SK-N-SH (cell line): Measurements from ENCODE around the gene ENTPD8. TPM values are rescaled to one million over a fixed set of nuclear protein-coding genes. Genes with fewer than 3 reads are reported as not detected.

Experiments
- CTCF ChIA-PET: fragments of 300-600, 350-600 bp; formaldehyde crosslinking; extraction: SDS; loops from one replicate; lab custom pipeline; 2021; lab: Yijun Ruan, JAX
- POLR2A ChIA-PET: fragments of 350-600 bp; sonication (Branson Sonifier 250); formaldehyde crosslinking; extraction: SDS; loops from one replicate; lab custom pipeline; 2020; ENCODE audit warnings: antibody characterized with exemption, inconsistent platforms; lab: Yijun Ruan, JAX
- DNase-seq: peaks from one replicate; pipeline ENCODE4 v3.0.0; 2012
- H2AFZ ChIP-seq: fragments of 200-600 bp; sonication (generic); 2 replicates; pipeline ENCODE4 v1.8.1; 2016; ENCODE audit warnings: antibody characterized with exemption, mild to moderate bottlenecking, low read depth
- H3F3A ChIP-seq: fragments of 200-600 bp; sonication (generic); replicated peaks from 2 replicates; pipeline ENCODE3; 2016; ENCODE audit warnings: antibody characterized with exemption, mild to moderate bottlenecking; ENCODE audit not compliant: insufficient read depth
- H3K27ac ChIP-seq, 2 experiments: fragments of 200-500 bp in 1 of 2; fragments of 200-600 bp in 1 of 2; sonication (Bioruptor generic) in 1 of 2; sonication (generic), shearing (Covaris generic) in 1 of 2; 2 replicates each; pipeline versions ENCODE4 v1.5.1 to v1.6.1; 2014 to 2016; ENCODE audit warnings: low read depth in 2 of 2, inconsistent platforms in 1 of 2, low read length in 1 of 2, mild to moderate bottlenecking in 1 of 2, mixed read lengths in 1 of 2
- H3K27me3 ChIP-seq: fragments of 200-600 bp; sonication (generic), shearing (Covaris generic); 2 replicates; pipeline ENCODE4 v1.6.1; 2016; ENCODE audit warnings: mixed run types; ENCODE audit not compliant: insufficient read depth
- H3K36me3 ChIP-seq, 2 experiments: fragments of 200-500 bp in 1 of 2; fragments of 200-600 bp in 1 of 2; sonication (Bioruptor generic) in 1 of 2; sonication (generic) in 1 of 2; replicated peaks in 1 of 2; 2 replicates each; pipeline versions ENCODE3 to v1.5.1; 2014 to 2016; ENCODE audit warnings: low read length in 1 of 2, mild to moderate bottlenecking in 1 of 2; ENCODE audit not compliant: insufficient read depth in 2 of 2, control insufficient read depth in 1 of 2
- H3K4me1 ChIP-seq, 2 experiments: fragments of 200-500 bp in 1 of 2; fragments of 200-600 bp in 1 of 2; sonication (Bioruptor generic) in 1 of 2; sonication (generic), shearing (Covaris generic) in 1 of 2; 2 replicates each; pipeline versions ENCODE4 v1.5.1 to v1.6.1; 2014 to 2016; ENCODE audit warnings: low read depth in 1 of 2, low read length in 1 of 2, mixed run types in 1 of 2; ENCODE audit not compliant: insufficient read depth in 2 of 2, control insufficient read depth in 1 of 2
- H3K4me2 ChIP-seq: fragments of 200-600 bp; sonication (generic), shearing (Covaris generic); 2 replicates; pipeline ENCODE4 v1.6.1; 2017; ENCODE audit warnings: mixed run types
- H3K4me3 ChIP-seq, 2 experiments: fragments of 200-500 bp in 1 of 2; fragments of 200-600 bp in 1 of 2; sonication (Bioruptor generic) in 1 of 2; sonication (generic), shearing (Covaris generic) in 1 of 2; 2 replicates each; pipeline versions ENCODE4 v1.5.1 to v1.8.1; 2014 to 2016; ENCODE audit warnings: low read depth in 2 of 2, inconsistent platforms in 1 of 2, low read length in 1 of 2, mild to moderate bottlenecking in 1 of 2, mixed read lengths in 1 of 2, moderate library complexity in 1 of 2
- H3K79me2 ChIP-seq: fragments of 200-600 bp; sonication (generic); 2 replicates; pipeline ENCODE4 v1.8.1; 2017; ENCODE audit warnings: mild to moderate bottlenecking; ENCODE audit not compliant: insufficient read depth
- H3K9ac ChIP-seq: fragments of 200-600 bp; sonication (generic); 2 replicates; pipeline ENCODE4 v1.6.1; 2017; ENCODE audit warnings: mixed run types
- H3K9me2 ChIP-seq: fragments of 200-600 bp; sonication (generic); 2 replicates; pipeline ENCODE4 v1.6.1; 2017; ENCODE audit warnings: mixed run types
- H3K9me3 ChIP-seq: fragments of 200-600 bp; sonication (generic); 2 replicates; pipeline ENCODE4 v1.6.1; 2017; ENCODE audit warnings: mixed run types, mild to moderate bottlenecking, moderate library complexity
- H4K20me1 ChIP-seq: fragments of 200-600 bp; sonication (generic); 2 replicates; pipeline ENCODE4 v1.6.1; 2017; ENCODE audit warnings: mild to moderate bottlenecking, mixed run types; ENCODE audit not compliant: insufficient read depth
- GABPA ChIP-seq: IDR thresholded peaks from 2 replicates; pipeline ENCODE4 v1.4.0; 2012; ENCODE audit warnings: low read depth, mild to moderate bottlenecking
- JUND ChIP-seq: IDR thresholded peaks from 2 replicates; pipeline ENCODE4 v1.4.0; 2012
- MEF2A ChIP-seq: IDR thresholded peaks from 2 replicates; pipeline ENCODE4 v1.4.0; 2012; ENCODE audit warnings: low read depth, borderline replicate concordance
- NRF1 ChIP-seq: IDR thresholded peaks from 2 replicates; pipeline ENCODE4 v1.6.1; 2012; ENCODE audit warnings: low read depth, mild to moderate bottlenecking, low read length
- POLR2AphosphoS5 ChIP-seq: IDR thresholded peaks from 2 replicates; pipeline ENCODE4 v1.6.1; 2012; ENCODE audit warnings: low read depth, low read length
- RAD21 ChIP-seq: IDR thresholded peaks from 2 replicates; pipeline ENCODE4 v1.6.1; 2012; ENCODE audit warnings: mild to moderate bottlenecking, low read length
- RCOR1 ChIP-seq: fragments of 150-350 bp; IDR thresholded peaks from 2 replicates; pipeline ENCODE4 v1.6.1; 2017; ENCODE audit warnings: antibody characterized with exemption, low read length
- TAF1 ChIP-seq: IDR thresholded peaks from 2 replicates; pipeline ENCODE4 v1.6.1; 2012; ENCODE audit warnings: low read depth, mild to moderate bottlenecking, low read length, moderate library complexity, borderline replicate concordance
- TEAD4 ChIP-seq: IDR thresholded peaks from 2 replicates; pipeline ENCODE4 v1.4.0; 2012; ENCODE audit warnings: mild to moderate bottlenecking, borderline replicate concordance; ENCODE audit not compliant: insufficient read depth
- YY1 ChIP-seq: IDR thresholded peaks from 2 replicates; pipeline ENCODE4 v1.4.0; 2012; ENCODE audit warnings: low read depth, mild to moderate bottlenecking
- WGBS: methylation state at CpG from one replicate; pipeline ENCODE4 v1.1.6; 2017; ENCODE audit warnings: low lambda C conversion rate; 5-methylcytosine and 5-hydroxymethylcytosine counted together
- polyA plus RNA-seq, 3 experiments: library from polyadenylated mRNA; depleted of rRNA; stranded (reverse); fragments of >200 nt; gene quantifications; 2 replicates each; pipeline ENCODE4 v1.2.3, GENCODE V29; 2012
- TF ChIP-seq, protein P1 (sequence below): IDR thresholded peaks from 2 replicates; pipeline ENCODE4 v1.6.1; 2012; ENCODE audit warnings: mild to moderate bottlenecking, low read depth, low read length, moderate library complexity
- TF ChIP-seq, protein P2 (sequence below): IDR thresholded peaks from 2 replicates; pipeline ENCODE4 v1.4.0; 2012; ENCODE audit warnings: low read depth, borderline replicate concordance
- TF ChIP-seq, protein P3 (sequence below): fragments of 200-600 bp; sonication (generic); IDR thresholded peaks from 2 replicates; pipeline ENCODE4 v1.6.1; 2017; ENCODE audit warnings: antibody characterized with exemption, mild to moderate bottlenecking, moderate library complexity

The ENTPD8 gene
- polyA plus RNA-seq, 1 of the 3 experiments (the other 2 are of a cell fraction), result 0.30 TPM

DNA sequence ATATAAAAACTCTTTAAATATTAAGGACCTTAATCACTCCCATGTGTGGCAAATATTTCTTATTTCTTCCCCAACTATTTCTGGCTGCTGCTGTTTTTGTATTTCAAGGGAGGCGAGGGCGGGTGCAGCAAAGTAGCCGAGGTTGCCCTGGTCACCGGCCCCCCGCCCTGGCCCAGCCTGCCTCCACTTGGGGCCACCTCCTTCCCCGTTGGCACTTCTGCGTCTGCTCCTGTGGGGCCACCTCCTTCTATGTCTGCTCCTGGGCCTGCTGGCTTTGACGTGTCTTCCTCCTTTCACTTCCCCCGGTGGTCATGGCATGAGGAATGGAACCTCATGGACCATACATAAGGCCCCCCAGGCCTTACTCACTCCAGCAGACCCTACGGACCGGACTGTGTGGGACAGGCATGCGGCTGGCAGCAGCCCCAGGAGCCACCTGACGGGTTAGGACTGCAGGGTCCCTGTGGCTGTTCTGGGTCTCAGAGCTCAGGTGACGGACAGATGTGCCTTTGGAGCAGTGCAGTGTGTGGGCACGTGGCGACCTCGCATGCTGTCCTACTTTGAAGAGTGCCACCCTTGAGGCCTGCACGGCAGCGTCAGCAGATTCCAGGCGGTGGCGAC, 5.8 kb upstream of the ENTPD8 start:
- Histone ChIP-seq H3K79me2 (no peaks in the 10 kb centered on the region), H3K27ac (no peak overlapping the region), H3K9ac (no peak overlapping the region), H3K9me3 (no peaks in the 10 kb centered on the region), H4K20me1 (no peaks in the 10 kb centered on the region), H3K4me1 (peaks cover 0 to 7% of the 10 kb centered on the region in 2 experiments; a peak in 2 of 4 replicates), H3K27me3 (peaks cover 4% of the 10 kb centered on the region; the same call in 1 of the 2 replicates), H3K4me3 (no peak overlapping the region), H3K36me3 (peaks cover 3 to 11% of the 10 kb centered on the region in 2 experiments)
- CTCF ChIA-PET, result interaction anchor here (0.7 to 7.0 kb wide), 6 partner anchors 9 to 160 kb away, joined by 4 to 53 read pairs (median 6); partner anchors contain the start of genes EXD3 and NOXA1
- TF ChIP-seq TEAD4 (no peak), YY1 (no peak), GABPA (no peak), JUND (no peak)
- TF ChIP-seq, protein P1, sequence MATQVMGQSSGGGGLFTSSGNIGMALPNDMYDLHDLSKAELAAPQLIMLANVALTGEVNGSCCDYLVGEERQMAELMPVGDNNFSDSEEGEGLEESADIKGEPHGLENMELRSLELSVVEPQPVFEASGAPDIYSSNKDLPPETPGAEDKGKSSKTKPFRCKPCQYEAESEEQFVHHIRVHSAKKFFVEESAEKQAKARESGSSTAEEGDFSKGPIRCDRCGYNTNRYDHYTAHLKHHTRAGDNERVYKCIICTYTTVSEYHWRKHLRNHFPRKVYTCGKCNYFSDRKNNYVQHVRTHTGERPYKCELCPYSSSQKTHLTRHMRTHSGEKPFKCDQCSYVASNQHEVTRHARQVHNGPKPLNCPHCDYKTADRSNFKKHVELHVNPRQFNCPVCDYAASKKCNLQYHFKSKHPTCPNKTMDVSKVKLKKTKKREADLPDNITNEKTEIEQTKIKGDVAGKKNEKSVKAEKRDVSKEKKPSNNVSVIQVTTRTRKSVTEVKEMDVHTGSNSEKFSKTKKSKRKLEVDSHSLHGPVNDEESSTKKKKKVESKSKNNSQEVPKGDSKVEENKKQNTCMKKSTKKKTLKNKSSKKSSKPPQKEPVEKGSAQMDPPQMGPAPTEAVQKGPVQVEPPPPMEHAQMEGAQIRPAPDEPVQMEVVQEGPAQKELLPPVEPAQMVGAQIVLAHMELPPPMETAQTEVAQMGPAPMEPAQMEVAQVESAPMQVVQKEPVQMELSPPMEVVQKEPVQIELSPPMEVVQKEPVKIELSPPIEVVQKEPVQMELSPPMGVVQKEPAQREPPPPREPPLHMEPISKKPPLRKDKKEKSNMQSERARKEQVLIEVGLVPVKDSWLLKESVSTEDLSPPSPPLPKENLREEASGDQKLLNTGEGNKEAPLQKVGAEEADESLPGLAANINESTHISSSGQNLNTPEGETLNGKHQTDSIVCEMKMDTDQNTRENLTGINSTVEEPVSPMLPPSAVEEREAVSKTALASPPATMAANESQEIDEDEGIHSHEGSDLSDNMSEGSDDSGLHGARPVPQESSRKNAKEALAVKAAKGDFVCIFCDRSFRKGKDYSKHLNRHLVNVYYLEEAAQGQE, result no peak
- TF ChIP-seq, protein P2, sequence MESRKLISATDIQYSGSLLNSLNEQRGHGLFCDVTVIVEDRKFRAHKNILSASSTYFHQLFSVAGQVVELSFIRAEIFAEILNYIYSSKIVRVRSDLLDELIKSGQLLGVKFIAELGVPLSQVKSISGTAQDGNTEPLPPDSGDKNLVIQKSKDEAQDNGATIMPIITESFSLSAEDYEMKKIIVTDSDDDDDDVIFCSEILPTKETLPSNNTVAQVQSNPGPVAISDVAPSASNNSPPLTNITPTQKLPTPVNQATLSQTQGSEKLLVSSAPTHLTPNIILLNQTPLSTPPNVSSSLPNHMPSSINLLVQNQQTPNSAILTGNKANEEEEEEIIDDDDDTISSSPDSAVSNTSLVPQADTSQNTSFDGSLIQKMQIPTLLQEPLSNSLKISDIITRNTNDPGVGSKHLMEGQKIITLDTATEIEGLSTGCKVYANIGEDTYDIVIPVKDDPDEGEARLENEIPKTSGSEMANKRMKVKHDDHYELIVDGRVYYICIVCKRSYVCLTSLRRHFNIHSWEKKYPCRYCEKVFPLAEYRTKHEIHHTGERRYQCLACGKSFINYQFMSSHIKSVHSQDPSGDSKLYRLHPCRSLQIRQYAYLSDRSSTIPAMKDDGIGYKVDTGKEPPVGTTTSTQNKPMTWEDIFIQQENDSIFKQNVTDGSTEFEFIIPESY, result no peak
- TF ChIP-seq, all 33 proteins: peak for 0
- Histone ChIP-seq H3K4me2 (no peak overlapping the region), H2AFZ (no peak overlapping the region), H3K9me2 (no peaks in the 10 kb centered on the region), H3F3A (peaks cover 7% of the 10 kb centered on the region)
- no peak for DNase-seq
- WGBS, result 90% methylated on average over 18 of the region's 21 CpGs
- POLR2A ChIA-PET, result no interaction called here

DNA sequence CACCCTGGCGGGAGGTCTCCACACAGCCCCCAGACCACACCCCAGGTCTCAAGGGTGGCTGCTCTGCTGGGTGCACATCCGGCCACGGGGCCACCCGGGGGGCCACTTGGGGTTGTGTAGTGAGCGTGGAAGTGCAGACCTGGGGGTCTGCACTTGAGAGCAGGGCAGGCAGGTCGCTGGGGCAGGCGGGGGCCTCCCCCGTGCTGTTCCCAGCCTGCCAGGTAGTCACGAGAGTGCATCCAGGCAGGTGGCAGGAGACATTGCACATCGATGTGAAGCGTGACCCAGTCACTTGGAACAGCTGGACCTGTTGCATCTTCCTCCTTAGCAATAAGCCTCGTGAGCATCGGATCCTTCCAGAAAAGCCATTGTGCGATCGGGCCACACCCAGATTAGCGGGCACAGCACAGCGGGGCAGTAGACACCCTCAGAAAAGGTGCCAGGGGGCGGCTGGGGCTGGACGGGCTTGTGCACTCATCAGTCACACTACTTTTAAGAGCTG, 4.8 kb upstream of the ENTPD8 start:
- H2AFZ ChIP-seq, result no peak overlapping the region
- H3K4me1 ChIP-seq, result peaks cover 0 to 10% of the 10 kb centered on the region in 2 experiments; a peak in 2 of 4 replicates
- H3K9me3 ChIP-seq, result no peaks in the 10 kb centered on the region
- TF ChIP-seq, protein P2, result no peak
- TF ChIP-seq YY1, result no peak
- TF ChIP-seq MEF2A, result no peak
- TF ChIP-seq JUND, result no peak
- no peak for TF ChIP-seq NRF1
- TF ChIP-seq POLR2AphosphoS5, result no peak
- TF ChIP-seq RCOR1, result no peak
- TF ChIP-seq RAD21, result no peak
- TF ChIP-seq, protein P3, sequence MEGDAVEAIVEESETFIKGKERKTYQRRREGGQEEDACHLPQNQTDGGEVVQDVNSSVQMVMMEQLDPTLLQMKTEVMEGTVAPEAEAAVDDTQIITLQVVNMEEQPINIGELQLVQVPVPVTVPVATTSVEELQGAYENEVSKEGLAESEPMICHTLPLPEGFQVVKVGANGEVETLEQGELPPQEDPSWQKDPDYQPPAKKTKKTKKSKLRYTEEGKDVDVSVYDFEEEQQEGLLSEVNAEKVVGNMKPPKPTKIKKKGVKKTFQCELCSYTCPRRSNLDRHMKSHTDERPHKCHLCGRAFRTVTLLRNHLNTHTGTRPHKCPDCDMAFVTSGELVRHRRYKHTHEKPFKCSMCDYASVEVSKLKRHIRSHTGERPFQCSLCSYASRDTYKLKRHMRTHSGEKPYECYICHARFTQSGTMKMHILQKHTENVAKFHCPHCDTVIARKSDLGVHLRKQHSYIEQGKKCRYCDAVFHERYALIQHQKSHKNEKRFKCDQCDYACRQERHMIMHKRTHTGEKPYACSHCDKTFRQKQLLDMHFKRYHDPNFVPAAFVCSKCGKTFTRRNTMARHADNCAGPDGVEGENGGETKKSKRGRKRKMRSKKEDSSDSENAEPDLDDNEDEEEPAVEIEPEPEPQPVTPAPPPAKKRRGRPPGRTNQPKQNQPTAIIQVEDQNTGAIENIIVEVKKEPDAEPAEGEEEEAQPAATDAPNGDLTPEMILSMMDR, result no peak
- no peak for TF ChIP-seq TAF1
- ChIA-PET CTCF (interaction anchor here (0.7 to 7.0 kb wide), 25 partner anchors 9 to 239 kb away, joined by 3 to 53 read pairs (median 4); partner anchors contain the start of genes EXD3, MRPL41, NOXA1 and NRARP), POLR2A (interaction anchor here (0.6 kb wide), 1 partner anchor 16 kb away, joined by 3 read pairs; no protein-coding TSS in a partner anchor)
- 53% methylated on average over 18 of the region's 19 CpGs for WGBS
- no peaks in the 10 kb centered on the region for H3K79me2 ChIP-seq
- no peaks in the 10 kb centered on the region for H3K9me2 ChIP-seq
- H4K20me1 ChIP-seq, result no peaks in the 10 kb centered on the region
- no peak for DNase-seq
- H3K36me3 ChIP-seq, result peaks cover 3 to 11% of the 10 kb centered on the region in 2 experiments
- no peak overlapping the region for H3K9ac ChIP-seq
- peaks cover 8% of the 10 kb centered on the region for H3F3A ChIP-seq
- peaks cover 4% of the 10 kb centered on the region; the same call in 1 of the 2 replicates for H3K27me3 ChIP-seq
- H3K27ac ChIP-seq, result no peak overlapping the region
- H3K4me2 ChIP-seq, result no peak overlapping the region
- no peak overlapping the region for H3K4me3 ChIP-seq
